K562 (cell line): ENCODE measurements around the gene WSCD2.

Source experiments
- CHD2 ChIP-seq: IDR thresholded peaks from 2 replicates; pipeline ENCODE4 v1.6.1; 2011; ENCODE audit warnings: low read depth, low read length
- CTCF ChIP-seq, 3 experiments: IDR thresholded peaks in 2 of 3; conservative IDR thresholded peaks in 1 of 3; 2 replicates each; pipeline ENCODE4 v1.5.1; 2011 to 2012; ENCODE audit warnings: low read length in 3 of 3, mild to moderate bottlenecking in 3 of 3, control low read depth in 2 of 3, improper control_type of control experiment in 1 of 3, inconsistent platforms in 1 of 3, low read depth in 1 of 3, mixed read lengths in 1 of 3, moderate library complexity in 1 of 3; ENCODE audit not compliant: insufficient read depth in 2 of 3
- EGR1 ChIP-seq: fragments of 450-650 bp; conservative IDR thresholded peaks from 2 replicates; pipeline ENCODE4 v1.6.1; 2017; ENCODE audit warnings: mild to moderate bottlenecking
- EZH2 ChIP-seq: IDR thresholded peaks from 2 replicates; pipeline ENCODE4 v1.6.1; 2012; ENCODE audit warnings: low read depth, mild to moderate bottlenecking, inconsistent platforms, low read length, borderline replicate concordance
- FOXM1 ChIP-seq, 2 experiments: fragments of 450-650 bp in 1 of 2; sonication (generic) in 1 of 2; formaldehyde crosslinking in 1 of 2; IDR thresholded peaks; 2 replicates each; pipeline versions ENCODE4 v1.6.1 to v1.9.0; 2017 to 2022; ENCODE audit warnings: low read depth in 2 of 2, mild to moderate bottlenecking in 2 of 2, missing genetic modification reagents in 1 of 2, moderate library complexity in 1 of 2
- HLTF ChIP-seq: fragments of 450-650 bp; IDR thresholded peaks from 2 replicates; pipeline ENCODE4 v1.6.1; 2016
- KLF13 ChIP-seq: fragments of 450-650 bp; IDR thresholded peaks from 2 replicates; pipeline ENCODE4 v1.6.1; 2016; ENCODE audit warnings: missing genetic modification characterization, low read depth, mild to moderate bottlenecking, missing compliant biosample characterization, moderate library complexity, borderline replicate concordance
- MAX ChIP-seq: sonication (generic); formaldehyde crosslinking; IDR thresholded peaks from 2 replicates; pipeline ENCODE4 v1.9.0; 2022; ENCODE audit warnings: mild to moderate bottlenecking, missing genetic modification reagents
- NFXL1 ChIP-seq: fragments of 450-650 bp; formaldehyde crosslinking; IDR thresholded peaks from 2 replicates; pipeline ENCODE4 v1.4.0; 2021; ENCODE audit warnings: mild to moderate bottlenecking
- SETDB1 ChIP-seq: IDR thresholded peaks from one replicate; pipeline ENCODE4 v1.6.1; 2012; ENCODE audit warnings: low read length, control low read depth, inconsistent platforms
- SRSF7 ChIP-seq: fragments of 200-400 bp; formaldehyde crosslinking; optimal IDR thresholded peaks from 2 replicates; pipeline ENCODE3; 2017; ENCODE audit warnings: mild to moderate bottlenecking, low read depth, low read length
- ZNF12 ChIP-seq: sonication (generic); formaldehyde crosslinking; IDR thresholded peaks from 2 replicates; pipeline ENCODE4 v1.4.0; 2020; ENCODE audit warnings: mild to moderate bottlenecking, missing genetic modification reagents

GRCh38 chr12:108116254-108116653 lies 12.8 kb upstream of the WSCD2 start:
- TF ChIP-seq EGR1 (no peak), FOXM1 (IDR thresholded peaks at IDR 0.05; ENCODE audit: low read depth) (no peak), FOXM1 (CRISPR knock-in tag; IDR thresholded peaks at IDR 0.05; ENCODE audit: low read depth) (no peak), SRSF7 (no peak), CTCF (IDR thresholded peaks at IDR 0.05 in 2 of 3, conservative IDR thresholded peaks at IDR 0.05 in 1 of 3; ENCODE audit: insufficient read depth in 2 of 3, low read depth in 1 of 3, low read length in 3 of 3) (no peak), EZH2 (no peak), ZNF12 (CRISPR knock-in tag) (no peak), NFXL1 (CRISPR knock-in tag) (no peak), SETDB1 (no peak), HLTF (no peak), CHD2 (no peak), MAX (no peak), KLF13 (tag) (no peak)
